Liver (tissue), 3 donors: ENCODE results near the gene PARP8.

Experiments
- RAD21 ChIP-seq, 2 donors: IDR thresholded peaks; 2 replicates each; pipeline ENCODE4 v1.6.1; 2016; ENCODE audit warnings: antibody characterized with exemption in 2 of 2, mild to moderate bottlenecking in 2 of 2
- SP1 ChIP-seq: IDR thresholded peaks from 2 replicates; pipeline ENCODE4 v1.6.1; 2018; ENCODE audit warnings: antibody characterized with exemption, mild to moderate bottlenecking
- TAF1 ChIP-seq: conservative IDR thresholded peaks from 2 replicates; pipeline ENCODE4 v1.6.1; 2016; ENCODE audit warnings: antibody characterized with exemption, mild to moderate bottlenecking
- YY1 ChIP-seq: IDR thresholded peaks from 2 replicates; pipeline ENCODE4 v1.6.1; 2016; ENCODE audit warnings: antibody characterized with exemption, mild to moderate bottlenecking
- TF ChIP-seq, protein P1 (sequence below): fragments of 150-350 bp; IDR thresholded peaks from 2 replicates; pipeline ENCODE4 v1.5.1; 2017; ENCODE audit warnings: improper control_type of control experiment, low read depth, low read length; ENCODE audit not compliant: missing input control
- donor health status: healthy.
- donor health status: healthy.

DNA sequence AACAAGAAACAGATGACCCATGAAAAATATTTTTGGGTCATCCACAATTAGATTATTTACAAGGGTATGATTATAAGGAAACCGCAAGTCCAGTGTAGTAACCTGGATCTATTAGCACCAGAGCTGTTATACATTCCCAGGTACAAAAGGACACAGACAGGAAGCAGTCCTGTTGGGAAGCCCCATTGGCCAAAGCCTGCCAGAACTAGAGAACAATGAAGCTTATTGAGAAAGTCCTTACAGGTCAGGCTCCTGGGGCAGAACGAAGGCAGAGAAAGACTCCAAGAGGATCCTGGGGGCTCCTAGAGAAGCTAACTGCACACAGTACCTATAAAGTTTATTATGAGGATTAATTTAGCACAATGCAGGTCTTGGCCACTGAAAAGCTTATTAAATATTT is 169.9 kb downstream of the PARP8 start:
- TF ChIP-seq, protein P1, sequence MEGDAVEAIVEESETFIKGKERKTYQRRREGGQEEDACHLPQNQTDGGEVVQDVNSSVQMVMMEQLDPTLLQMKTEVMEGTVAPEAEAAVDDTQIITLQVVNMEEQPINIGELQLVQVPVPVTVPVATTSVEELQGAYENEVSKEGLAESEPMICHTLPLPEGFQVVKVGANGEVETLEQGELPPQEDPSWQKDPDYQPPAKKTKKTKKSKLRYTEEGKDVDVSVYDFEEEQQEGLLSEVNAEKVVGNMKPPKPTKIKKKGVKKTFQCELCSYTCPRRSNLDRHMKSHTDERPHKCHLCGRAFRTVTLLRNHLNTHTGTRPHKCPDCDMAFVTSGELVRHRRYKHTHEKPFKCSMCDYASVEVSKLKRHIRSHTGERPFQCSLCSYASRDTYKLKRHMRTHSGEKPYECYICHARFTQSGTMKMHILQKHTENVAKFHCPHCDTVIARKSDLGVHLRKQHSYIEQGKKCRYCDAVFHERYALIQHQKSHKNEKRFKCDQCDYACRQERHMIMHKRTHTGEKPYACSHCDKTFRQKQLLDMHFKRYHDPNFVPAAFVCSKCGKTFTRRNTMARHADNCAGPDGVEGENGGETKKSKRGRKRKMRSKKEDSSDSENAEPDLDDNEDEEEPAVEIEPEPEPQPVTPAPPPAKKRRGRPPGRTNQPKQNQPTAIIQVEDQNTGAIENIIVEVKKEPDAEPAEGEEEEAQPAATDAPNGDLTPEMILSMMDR: no peak
- TF ChIP-seq RAD21 (IDR thresholded peaks at IDR 0.05) (no peak), TAF1 (no peak), YY1 (no peak), SP1 (no peak)
